HG02870 (cell line): ENCODE measurements around the gene ZNF683.
A peak's percentile ranks its signal among the peaks of the same experiment; 100 is the strongest.
"Not testable (repeated sequence)": the region's sequence is repeated elsewhere in the genome, so short reads cannot be mapped to it uniquely, and the experiment has no call there.

Source experiments
- ATAC-seq: cut with Tn5 transposase; IDR thresholded peaks from one replicate; pipeline ENCODE4 v1.9.1; 2021; ENCODE audit warnings: mild to moderate bottlenecking, moderate library complexity; ENCODE audit not compliant: unreplicated experiment

The ZNF683 gene

GRCh38 chr1:26387447-26387846 lies 14.9 kb upstream of the ZNF683 start:
- ATAC-seq = no peak

GRCh38 chr1:26385063-26385462 lies 12.5 kb upstream of the ZNF683 start:
- ATAC-seq = not testable (repeated sequence)

- no peak for ATAC-seq
Measured at GRCh38 chr1:26384076-26384475, 11.5 kb upstream of the ZNF683 start.

GRCh38 chr1:26378879-26379251 lies 6.3 kb upstream of the ZNF683 start:
- no peak for ATAC-seq

GRCh38 chr1:26378088-26378878 lies 5.7 kb upstream of the ZNF683 start:
- peak; percentile 58 for ATAC-seq

- no peak for ATAC-seq
Measured at GRCh38 chr1:26376050-26376449, 3.5 kb upstream of the ZNF683 start.

GRCh38 chr1:26375081-26375480 lies 2.5 kb upstream of the ZNF683 start:
- no peak for ATAC-seq

- ATAC-seq = not testable (repeated sequence)
Measured at GRCh38 chr1:26374361-26374760, 1.8 kb upstream of the ZNF683 start.

GRCh38 chr1:26373789-26374188 lies 1.2 kb upstream of the ZNF683 start:
- no peak for ATAC-seq

- no peak for ATAC-seq
Measured at GRCh38 chr1:26373281-26373680, 731 bp upstream of the ZNF683 start.

GRCh38 chr1:26372039-26372438 lies 511 bp downstream of the ZNF683 start:
- no peak for ATAC-seq

GRCh38 chr1:26370591-26371382 lies 1.8 kb downstream of the ZNF683 start:
- ATAC-seq = no peak

- no peak for ATAC-seq
Measured at GRCh38 chr1:26368486-26368885, 4.1 kb downstream of the ZNF683 start.

GRCh38 chr1:26368006-26368405 lies 4.5 kb downstream of the ZNF683 start:
- ATAC-seq = no peak

GRCh38 chr1:26367441-26367840 lies 5.1 kb downstream of the ZNF683 start:
- ATAC-seq = no peak

GRCh38 chr1:26364956-26365355 lies 7.6 kb downstream of the ZNF683 start:
- ATAC-seq = no peak

- ATAC-seq = no peak
Measured at GRCh38 chr1:26363549-26364448, 8.8 kb downstream of the ZNF683 start.

GRCh38 chr1:26362331-26362730 lies 10.2 kb downstream of the ZNF683 start:
- no peak for ATAC-seq

GRCh38 chr1:26361605-26362122 lies 10.9 kb downstream of the ZNF683 start:
- no peak for ATAC-seq

- no peak for ATAC-seq
Measured at GRCh38 chr1:26360807-26361604, 11.5 kb downstream of the ZNF683 start.
